ENCODE results near the gene COASY.

COASY gene

DNA sequence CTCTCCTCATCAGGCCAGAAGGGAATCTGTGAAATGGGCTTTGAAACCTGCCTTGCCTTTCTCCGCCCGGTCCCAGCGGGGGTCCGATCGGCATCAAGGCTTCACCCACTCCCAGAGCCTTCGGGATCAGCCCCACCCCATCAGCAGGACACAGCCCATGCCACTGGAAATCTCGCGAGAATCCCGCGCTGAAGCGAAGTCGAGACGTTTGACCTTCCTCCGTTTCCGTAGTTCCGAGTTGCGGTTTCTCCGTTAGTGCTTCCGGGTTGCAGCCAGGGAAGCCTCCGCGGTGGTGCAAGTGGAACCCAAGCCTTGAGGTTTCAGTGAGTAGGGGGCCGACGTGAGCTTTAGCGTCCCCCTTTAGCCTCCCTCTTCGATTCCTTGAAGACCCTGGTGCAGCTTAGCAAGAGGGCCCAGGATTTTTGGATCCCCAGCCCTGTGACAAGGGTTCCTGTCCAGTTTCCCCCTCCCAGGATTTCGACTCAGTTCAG lies at the start of gene COASY:
Gene COASY, plus strand, starts transcription at position 252 of the 491 bp plus-strand sequence. CDS start 475 bp downstream, outside the sequence.
- peak; percentile 61 to 81 (median 79) for DNase-seq

DNA sequence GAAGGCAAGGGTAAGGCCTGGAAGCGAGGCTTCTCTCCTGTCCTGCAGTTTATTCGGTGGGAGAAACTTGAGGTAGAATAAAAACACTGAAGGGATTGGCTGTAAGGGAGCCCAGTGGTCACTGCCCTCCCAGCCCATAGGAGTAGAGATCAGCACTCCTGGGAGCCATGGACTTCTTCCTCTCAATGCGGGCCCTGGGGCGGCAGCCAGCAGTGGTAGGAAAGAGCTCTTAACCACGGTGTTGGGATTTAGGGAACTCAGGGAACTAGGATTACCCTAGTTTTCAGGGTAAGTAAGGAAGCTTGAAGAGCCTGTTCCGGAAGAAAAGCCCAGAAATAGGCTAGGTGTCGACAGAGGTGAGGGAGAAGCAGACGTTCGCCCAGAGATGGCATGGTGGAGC lies 49.7 kb upstream of the COASY start:
- DNase-seq, result no peak

DNA sequence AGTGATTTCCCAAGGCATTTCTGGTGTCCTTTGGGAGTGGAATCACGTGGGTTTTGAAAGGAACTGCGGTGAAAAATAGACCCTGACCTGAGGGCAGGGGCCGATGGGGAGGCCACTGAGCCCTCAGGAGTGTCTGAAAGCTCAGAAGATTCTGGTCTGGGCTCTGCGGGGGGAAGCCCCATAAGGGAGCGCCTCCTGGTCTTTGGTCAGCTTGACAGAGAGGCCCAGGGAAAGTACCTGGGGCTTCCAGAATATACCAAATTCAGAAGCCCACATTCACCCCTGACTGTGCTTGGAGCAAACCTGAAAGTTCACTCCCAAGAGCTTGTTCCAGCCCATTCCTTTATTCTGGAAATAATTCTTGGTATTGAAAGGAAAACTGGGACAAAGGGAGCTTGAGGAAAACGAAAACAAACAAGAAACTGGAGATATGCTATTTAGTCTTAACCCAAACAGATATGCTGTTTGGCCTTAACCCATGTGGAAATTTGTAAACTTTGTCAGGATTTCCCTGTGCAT lies 49.2 kb upstream of the COASY start:
- DNase-seq, result no peak

GRCh38 chr17:42513686-42514085 lies 48.3 kb upstream of the COASY start:
- no peak for DNase-seq

DNA sequence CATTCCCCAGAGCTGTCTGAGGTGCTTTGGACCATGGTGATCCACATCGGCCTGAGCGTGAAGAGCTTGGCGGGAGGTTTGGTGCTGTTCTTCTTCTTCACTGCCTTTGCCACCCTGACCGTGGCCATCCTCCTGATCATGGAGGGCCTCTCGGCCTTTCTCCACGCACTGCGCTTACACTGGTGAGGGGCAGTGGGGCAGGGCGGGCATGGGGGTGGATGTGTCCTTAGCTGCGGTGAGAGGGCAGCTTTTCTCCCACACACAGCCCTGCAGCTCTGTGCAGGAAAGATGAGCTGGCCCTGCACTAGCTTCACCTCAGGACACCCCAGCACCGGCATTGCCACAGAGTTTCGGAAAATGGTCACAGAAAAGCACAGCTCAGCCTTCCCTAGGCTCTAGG lies 47.7 kb upstream of the COASY start:
- DNase-seq, result no peak

- no peak for DNase-seq
Measured at GRCh38 chr17:42514867-42515266, 47.1 kb upstream of the COASY start.

- DNase-seq, result peak; percentile 58 to 77 (median 74)
Measured at GRCh38 chr17:42517516-42517915, 44.4 kb upstream of the COASY start.

GRCh38 chr17:42518046-42518754 lies 43.7 kb upstream of the COASY start:
- DNase-seq, result no peak

DNA sequence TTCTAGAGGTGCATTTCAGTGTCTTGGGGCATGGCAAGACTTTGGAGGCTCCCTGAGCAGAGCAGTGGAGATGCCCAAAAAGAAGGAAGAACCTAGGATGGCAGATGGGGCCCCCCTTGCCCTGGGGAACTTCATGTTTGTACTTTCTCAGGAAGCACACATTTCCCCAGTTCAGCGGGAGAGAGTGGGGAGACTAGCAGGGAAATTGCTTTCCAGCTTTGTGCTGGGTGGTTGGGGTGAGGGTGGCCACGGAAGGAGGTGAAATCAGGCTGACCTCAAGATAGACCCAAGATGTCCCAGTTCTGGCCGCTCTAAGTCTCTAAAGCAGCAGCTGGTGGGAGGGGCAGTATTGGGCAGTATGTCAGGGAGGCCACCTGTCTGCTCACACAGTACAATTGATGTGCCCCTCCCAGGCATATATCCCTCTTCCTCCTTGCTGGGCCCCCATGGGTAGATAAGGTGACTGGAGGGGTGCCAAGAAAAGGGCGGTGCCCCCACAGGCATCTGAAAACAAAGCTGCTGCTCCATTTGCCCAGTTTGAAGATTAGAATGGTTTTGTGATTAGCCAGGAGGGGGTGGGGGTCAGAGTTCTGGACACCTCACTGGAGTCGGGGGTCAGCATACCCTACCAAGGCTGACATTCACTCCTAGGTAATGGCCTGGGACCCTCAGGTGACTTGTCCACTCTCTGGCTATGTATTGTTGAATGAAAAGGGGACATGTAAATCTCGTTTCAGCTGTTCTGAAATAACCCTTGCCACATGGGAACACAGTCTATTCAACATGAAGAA lies 43.0 kb upstream of the COASY start:
- no peak for DNase-seq

GRCh38 chr17:42519546-42520491 lies 42.1 kb upstream of the COASY start:
- DNase-seq, result no peak

DNA sequence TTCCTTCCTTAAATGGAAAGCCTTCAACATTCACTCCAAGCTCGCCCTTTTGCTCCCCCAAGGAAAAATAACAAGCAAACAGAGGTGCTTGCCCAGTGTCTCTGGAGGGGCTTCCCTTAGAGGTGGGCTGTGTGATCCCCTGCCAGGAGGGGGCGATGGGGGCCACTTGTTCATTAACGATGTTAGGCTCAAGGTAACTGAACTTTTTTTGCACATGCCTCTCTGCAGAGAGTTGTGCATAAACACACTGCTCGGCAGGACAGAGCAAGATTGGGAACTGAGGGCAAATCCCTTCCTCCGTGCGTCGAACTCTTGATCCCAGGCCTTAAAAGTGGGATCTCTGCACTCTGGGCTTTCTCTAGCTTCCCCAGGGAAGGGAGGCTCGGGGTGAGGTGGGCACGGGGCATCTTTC lies 41.4 kb upstream of the COASY start:
- DNase-seq, result peak in 1 of 4 experiments; percentile 25

DNA sequence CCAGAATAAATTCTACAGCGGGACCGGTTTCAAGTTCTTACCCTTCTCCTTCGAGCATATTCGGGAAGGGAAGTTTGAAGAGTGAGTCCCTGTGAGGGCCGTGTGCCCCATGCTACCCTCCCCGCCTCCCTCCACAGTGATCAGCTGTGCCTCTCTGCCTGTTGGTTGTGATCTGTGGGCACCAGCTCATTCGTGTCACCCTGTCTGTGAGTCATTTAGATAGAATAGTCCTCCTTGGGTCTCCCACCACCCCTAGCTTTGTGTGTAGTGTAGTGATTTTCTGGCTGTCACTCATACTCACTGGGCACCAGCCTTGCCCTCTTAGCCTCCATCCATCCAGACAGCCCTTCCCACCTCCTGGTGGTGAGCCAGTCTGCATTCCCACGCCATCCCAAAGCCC lies 40.9 kb upstream of the COASY start:
- DNase-seq, result no peak

- DNase-seq, result no peak
Measured at GRCh38 chr17:42521666-42522262, 40.2 kb upstream of the COASY start.

DNA sequence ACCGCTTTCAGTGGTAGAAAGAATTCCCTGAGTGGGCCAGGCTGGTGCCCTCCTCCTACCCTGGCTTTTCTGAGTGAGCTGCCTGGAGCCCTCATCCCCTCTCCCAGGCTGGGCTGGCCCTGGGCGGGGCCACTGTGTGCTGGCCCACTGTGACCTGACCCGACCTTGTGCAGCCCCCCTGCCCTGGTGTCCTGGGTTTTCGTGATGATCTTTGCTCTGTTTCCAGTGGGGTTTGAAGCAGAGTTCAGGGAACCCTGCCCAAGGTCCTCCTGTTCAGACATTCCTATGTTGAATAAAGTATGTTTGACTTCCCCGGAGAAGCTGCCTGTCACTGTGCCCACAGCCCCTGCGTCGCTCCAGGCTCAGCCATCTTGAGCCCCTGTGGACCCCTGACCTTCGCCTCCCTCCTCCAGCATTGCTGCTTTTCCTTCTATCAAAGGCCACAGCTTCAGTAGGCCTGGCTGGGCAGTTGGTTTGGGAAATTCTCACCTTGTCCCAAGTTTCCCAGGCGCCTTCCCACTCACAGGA lies 39.6 kb upstream of the COASY start:
- DNase-seq, result no peak

DNA sequence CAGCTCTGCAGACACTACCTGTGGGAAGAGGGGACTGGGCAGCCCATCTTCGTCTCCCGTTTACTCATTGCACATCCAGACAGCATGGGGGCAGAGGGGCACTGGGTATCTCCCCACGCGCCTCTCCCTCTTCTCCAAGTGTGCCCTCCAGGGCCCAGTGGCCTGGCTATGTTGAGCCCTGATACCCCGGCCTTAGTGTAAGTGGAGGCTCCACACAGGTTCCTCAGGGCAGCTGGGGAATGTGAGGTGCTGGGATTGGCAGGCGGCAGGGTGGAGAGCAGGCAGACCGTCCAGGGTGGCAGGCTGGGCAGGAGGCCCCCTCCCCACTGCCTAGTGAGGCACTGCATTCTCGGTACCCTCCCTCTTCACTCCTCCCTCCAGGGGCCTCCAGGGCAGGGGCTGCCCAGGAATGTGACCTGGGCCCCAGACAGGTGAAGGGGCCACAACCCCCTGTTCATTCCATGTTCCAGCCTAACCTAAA lies 39.1 kb upstream of the COASY start:
- DNase-seq, result no peak

DNA sequence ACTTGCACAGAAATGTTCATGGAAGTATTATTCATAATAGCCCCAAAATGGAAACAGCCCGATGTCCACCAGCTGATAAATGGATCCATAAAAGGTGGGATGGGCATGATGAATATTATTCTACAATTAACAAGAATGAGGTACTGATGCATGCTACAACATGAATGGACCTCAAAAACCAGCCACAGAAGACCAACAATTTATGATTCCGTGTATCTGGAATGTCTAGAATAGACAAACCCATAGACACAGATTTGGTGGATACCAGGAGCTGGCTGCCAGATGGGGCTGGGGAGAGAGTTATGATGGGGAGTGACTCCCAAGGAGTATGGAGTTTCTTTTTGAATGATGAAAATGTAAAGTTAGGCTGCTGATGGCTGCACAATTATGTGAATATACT lies 36.7 kb upstream of the COASY start:
- DNase-seq, result no peak

DNA sequence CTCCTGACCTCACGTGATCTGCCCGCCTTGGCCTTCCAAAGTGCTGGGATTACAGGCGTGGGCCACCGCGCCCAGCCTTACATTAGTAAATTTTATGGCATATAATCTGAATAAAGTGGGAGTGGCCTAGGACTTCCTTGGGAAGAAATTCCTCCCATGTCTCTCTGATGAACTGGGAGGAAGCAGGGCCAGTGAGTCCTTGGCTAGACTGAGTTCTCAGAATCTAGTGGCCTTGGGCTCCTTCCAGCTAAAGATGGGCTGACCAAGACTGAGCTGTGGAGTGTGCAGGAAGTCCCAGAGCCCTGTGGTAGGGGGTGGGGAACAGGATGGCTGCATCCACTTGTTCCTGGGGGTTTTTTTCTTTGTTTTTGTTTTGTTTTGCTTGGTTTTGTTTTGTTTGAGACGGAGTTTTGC lies 35.9 kb upstream of the COASY start:
- no peak for DNase-seq

- no peak for DNase-seq
Measured at GRCh38 chr17:42527932-42528331, 34.0 kb upstream of the COASY start.

GRCh38 chr17:42529061-42529460 lies 32.9 kb upstream of the COASY start:
- DNase-seq, result no peak

GRCh38 chr17:42530952-42531454 lies 30.9 kb upstream of the COASY start:
- DNase-seq, result no peak
